PC-3 (cell line): Measurements from ENCODE around the gene SYMPK. TPM values are rescaled to one million over a fixed set of nuclear protein-coding genes. Genes with fewer than 3 reads are reported as not detected.
A peak's percentile ranks its signal among the peaks of the same experiment; 100 is the strongest.

Experiments
- ATAC-seq: fragments of 200-7000 bp; cut with Tn5 transposase; 2 replicates; pipeline ENCODE4 v1.9.1; 2020; ENCODE audit warnings: mild to moderate bottlenecking, moderate library complexity
- BruUV-seq: library from RNA; stranded (reverse); fragments of 400-500 nt; replicated peaks from 2 replicates; lab custom pipeline; 2021; lab: Mats Ljungman, UMichigan
- CTCF ChIA-PET: fragments of 300-600 bp; sonication (Branson Sonifier 250); formaldehyde crosslinking; loops from one replicate; lab custom pipeline; 2022; ENCODE audit warnings: antibody characterized with exemption; lab: Charles Lee
- POLR2A ChIA-PET: fragments of 300-600 bp; sonication (Branson Sonifier 250); formaldehyde crosslinking; loops from one replicate; lab custom pipeline; 2022; ENCODE audit warnings: antibody characterized with exemption; ENCODE audit not compliant: unreplicated experiment; lab: Charles Lee
- DNase-seq: peaks from one replicate; pipeline ENCODE4 v3.0.0-alpha.2; 2015
- H2AFZ ChIP-seq: fragments of 300-600 bp; sonication (generic); 2 replicates; pipeline ENCODE4 v1.6.0; 2016; ENCODE audit warnings: antibody characterized with exemption, low read length
- H3F3A ChIP-seq: fragments of 300-600 bp; sonication (generic); one replicate; pipeline ENCODE4 v1.6.0; 2017; ENCODE audit warnings: antibody characterized with exemption, low read length, control low read depth, mild to moderate bottlenecking; ENCODE audit not compliant: unreplicated experiment
- H3K27ac ChIP-seq: fragments of 300-600 bp; sonication (generic); 2 replicates; pipeline ENCODE4 v1.5.1; 2016; ENCODE audit warnings: mild to moderate bottlenecking, low read length
- H3K27me3 ChIP-seq: fragments of 300-600 bp; sonication (generic); 2 replicates; pipeline ENCODE4 v1.6.1; 2016; ENCODE audit warnings: low read length, mixed read lengths
- H3K36me3 ChIP-seq: fragments of 300-600 bp; sonication (generic); 2 replicates; pipeline ENCODE4 v1.6.1; 2016; ENCODE audit warnings: low read depth, mixed run types, low read length, mixed read lengths
- H3K4me1 ChIP-seq: fragments of 300-600 bp; sonication (generic); 2 replicates; pipeline ENCODE4 v1.5.1; 2016; ENCODE audit warnings: low read length; ENCODE audit not compliant: insufficient read depth
- H3K4me2 ChIP-seq: fragments of 300-600 bp; sonication (generic); 2 replicates; pipeline ENCODE4 v1.6.0; 2016; ENCODE audit warnings: low read length
- H3K4me3 ChIP-seq: fragments of 300-600 bp; sonication (generic); 2 replicates; pipeline ENCODE4 v1.5.1; 2016; ENCODE audit warnings: mild to moderate bottlenecking, low read length, mixed read lengths
- H3K79me2 ChIP-seq: fragments of 300-600 bp; sonication (generic); 2 replicates; pipeline ENCODE4 v1.6.1; 2017; ENCODE audit warnings: low read length, mixed read lengths
- H3K9ac ChIP-seq: fragments of 300-600 bp; sonication (generic); 2 replicates; pipeline ENCODE4 v1.6.0; 2016; ENCODE audit warnings: mild to moderate bottlenecking, low read length
- H3K9me2 ChIP-seq: fragments of 300-600 bp; sonication (generic); replicated peaks from 2 replicates; pipeline ENCODE4 v1.6.1; 2016; ENCODE audit warnings: mixed run types, low read length, mixed read lengths
- H3K9me3 ChIP-seq: fragments of 300-600 bp; sonication (generic); 2 replicates; pipeline ENCODE4 v1.6.1; 2016; ENCODE audit warnings: low read length, mixed read lengths
- H4K20me1 ChIP-seq: fragments of 300-600 bp; sonication (generic); 2 replicates; pipeline ENCODE4 v1.6.1; 2016; ENCODE audit warnings: low read length, mixed read lengths
- CTCF ChIP-seq: fragments of 300-600 bp; sonication (generic); conservative IDR thresholded peaks from 2 replicates; pipeline ENCODE4 v1.5.1; 2017; ENCODE audit warnings: antibody characterized with exemption, low read depth, mild to moderate bottlenecking, low read length
- EZH2 ChIP-seq: fragments of 300-600 bp; sonication (generic); IDR thresholded peaks from one replicate; pipeline ENCODE4 v1.6.1; 2017; ENCODE audit warnings: antibody characterized with exemption, mild to moderate bottlenecking, low read length; ENCODE audit not compliant: unreplicated experiment
- EZH2phosphoT487 ChIP-seq: fragments of 300-600 bp; sonication (generic); IDR thresholded peaks from 2 replicates; pipeline ENCODE4 v1.6.1; 2018; ENCODE audit warnings: mild to moderate bottlenecking, antibody characterized with exemption, low read length, borderline replicate concordance
- intact Hi-C: fragments of 100-400 bp; cut with micrococcal nuclease; formaldehyde crosslinking; loops from 2 replicates; pipeline ENCODE4 v1.9.0; 2023
- total RNA-seq: library from RNA; depleted of rRNA; stranded (reverse); fragments of >200 nt; gene quantifications from 2 replicates; pipeline ENCODE4 v1.2.3, GENCODE V29; 2014

The SYMPK gene
- total RNA-seq, 1 experiment from 2014 or later, result 36.6 TPM

- H3K4me2 ChIP-seq, result peak overlapping the region; percentile 47
Observed at GRCh38 chr19:45798995-45799517, 63.9 kb downstream of the SYMPK start.

GRCh38 chr19:45794627-45795026, 68.3 kb downstream of the SYMPK start:
- intact Hi-C loops, result no loop called here
- H3K4me3 ChIP-seq, result no peak overlapping the region
- DNase-seq (no peak), ATAC-seq (no peak)
- no peaks in the 10 kb centered on the region for H3K9me3 ChIP-seq
- no peak overlapping the region for H2AFZ ChIP-seq
- H3K4me2 ChIP-seq, result no peak overlapping the region
- no peaks in the 10 kb centered on the region for H3K27me3 ChIP-seq
- ChIA-PET POLR2A (no interaction called here), CTCF (no interaction called here)
- no peaks in the 10 kb centered on the region for H3K9me2 ChIP-seq
- no peak overlapping the region for H3K27ac ChIP-seq
- H3K4me1 ChIP-seq, result peaks cover 6% of the 10 kb centered on the region; the same call in 1 of the 2 replicates
- H4K20me1 ChIP-seq, result no peaks in the 10 kb centered on the region
- H3K36me3 ChIP-seq, result no peaks in the 10 kb centered on the region
- H3K9ac ChIP-seq, result no peak overlapping the region
- TF ChIP-seq EZH2phosphoT487 (no peak), CTCF (no peak), EZH2 (no peak)
- no TSS peak for BruUV-seq
- no peaks in the 10 kb centered on the region for H3F3A ChIP-seq
- H3K79me2 ChIP-seq, result peaks cover 16% of the 10 kb centered on the region

More at GRCh38 chr19:45798995-45799517, 63.9 kb downstream of the SYMPK start:
- H3K4me1 ChIP-seq, result no peaks in the 10 kb centered on the region
- intact Hi-C loops, result loop anchor here (1.0 kb wide), 2 partner anchors 18 to 29 kb away; no protein-coding TSS in a partner anchor
- no peak overlapping the region for H3K9ac ChIP-seq
- TF ChIP-seq CTCF (peak; percentile 70), EZH2phosphoT487 (no peak), EZH2 (no peak)
- no peak overlapping the region for H3K27ac ChIP-seq
- H2AFZ ChIP-seq, result peak overlapping the region; percentile 38; the same call in 1 of the 2 replicates
- CTCF ChIA-PET, result interaction anchor here (0.6 to 1.8 kb wide), 4 partner anchors 10 to 686 kb away, joined by 3 to 18 read pairs (median 11); partner anchors contain the start of genes DMPK and SIX5
- no peaks in the 10 kb centered on the region for H4K20me1 ChIP-seq
- DNase-seq (peak; percentile 65), ATAC-seq (peak; percentile 90)
- no peaks in the 10 kb centered on the region for H3K9me3 ChIP-seq
- H3K27me3 ChIP-seq, result no peaks in the 10 kb centered on the region
- no peak overlapping the region for H3K4me3 ChIP-seq
- POLR2A ChIA-PET, result interaction anchor here (0.6 to 0.7 kb wide), 2 partner anchors 30 to 63 kb away, joined by 3 to 5 read pairs; partner anchors contain the start of gene SIX5
- H3K9me2 ChIP-seq, result no peaks in the 10 kb centered on the region
- H3K79me2 ChIP-seq, result no peaks in the 10 kb centered on the region
- no peaks in the 10 kb centered on the region for H3F3A ChIP-seq
- no TSS peak for BruUV-seq
- H3K36me3 ChIP-seq, result no peaks in the 10 kb centered on the region

GRCh38 chr19:45793876-45794275, 69.1 kb downstream of the SYMPK start:
- TF ChIP-seq CTCF (no peak), EZH2phosphoT487 (no peak), EZH2 (no peak)
- Histone ChIP-seq H2AFZ (no peak overlapping the region), H3K79me2 (peaks cover 16% of the 10 kb centered on the region), H4K20me1 (no peaks in the 10 kb centered on the region), H3K4me2 (no peak overlapping the region), H3K36me3 (peaks cover 7% of the 10 kb centered on the region; the same call in 1 of the 2 replicates), H3K27me3 (no peaks in the 10 kb centered on the region), H3K4me3 (no peak overlapping the region), H3K9ac (no peak overlapping the region), H3K4me1 (peaks cover 6% of the 10 kb centered on the region; the same call in 1 of the 2 replicates), H3F3A (no peaks in the 10 kb centered on the region), H3K9me3 (no peaks in the 10 kb centered on the region), H3K9me2 (no peaks in the 10 kb centered on the region), H3K27ac (no peak overlapping the region)
- DNase-seq (no peak), ATAC-seq (no peak)
- POLR2A ChIA-PET, result no interaction called here
- CTCF ChIA-PET, result no interaction called here
- no TSS peak for BruUV-seq
- intact Hi-C loops, result no loop called here
